Uterus (tissue), 4 donors: Measurements from ENCODE around the gene PPFIA4. TPM values are rescaled to one million over a fixed set of nuclear protein-coding genes. Genes with fewer than 3 reads are reported as not detected.

Experiments
- DNase-seq, 2 donors: peaks; one replicate each; pipeline ENCODE4 v3.0.0-alpha.2; 2019 to 2020
- H3K27ac ChIP-seq, 2 donors: fragments of 200-600 bp; sonication (generic); 1 replicate in 1 of 2; 2 replicates in 1 of 2; pipeline ENCODE4 v1.5.1; 2016 to 2018
- H3K27me3 ChIP-seq, 2 donors: fragments of 200-600 bp; sonication (generic); one replicate each; pipeline ENCODE4 v1.5.1; 2018 to 2019; ENCODE audit warnings: control low read depth in 1 of 2
- H3K36me3 ChIP-seq, 2 donors: fragments of 200-600 bp; sonication (generic); one replicate each; pipeline ENCODE4 v1.5.1; 2019; ENCODE audit warnings: control low read depth in 1 of 2
- H3K4me1 ChIP-seq, 2 donors: fragments of 200-600 bp; sonication (generic); one replicate each; pipeline ENCODE4 v1.5.1; 2018 to 2019; ENCODE audit warnings: control low read depth in 1 of 2
- H3K4me3 ChIP-seq, 2 donors: fragments of 200-600 bp; sonication (generic); 1 replicate in 1 of 2; 2 replicates in 1 of 2; pipeline ENCODE4 v1.5.1; 2018 to 2019; ENCODE audit warnings: mild to moderate bottlenecking in 1 of 2
- H3K9me3 ChIP-seq, 2 donors: fragments of 200-600 bp; sonication (generic); one replicate each; pipeline ENCODE4 v1.5.1; 2019; ENCODE audit warnings: control low read depth in 1 of 2
- CTCF ChIP-seq, 4 experiments: fragments of 200-600 bp in 2 of 4; fragments of 450-650 bp in 2 of 4; sonication (generic) in 2 of 4; IDR thresholded peaks; one replicate each; pipeline ENCODE4 v1.5.1; 2016 to 2019; ENCODE audit warnings: antibody characterized with exemption in 4 of 4, mild to moderate bottlenecking in 2 of 4, moderate library complexity in 1 of 4
- POLR2A ChIP-seq, 2 donors: fragments of 450-650 bp; IDR thresholded peaks; one replicate each; pipeline ENCODE4 v1.6.1; 2016; ENCODE audit warnings: antibody characterized with exemption in 2 of 2, mild to moderate bottlenecking in 1 of 2, moderate library complexity in 1 of 2
- intact Hi-C: fragments of 100-400 bp; cut with DNase I; formaldehyde crosslinking; loops from one replicate; pipeline ENCODE4 v1.15.1; 2023; ENCODE audit warnings: low total_unique reads
- total RNA-seq, 4 donors: library from RNA; depleted of rRNA in 3 of 4; stranded (reverse); fragments of >200 nt in 3 of 4; gene quantifications; one replicate each; pipeline versions ENCODE4 v1.1.0 to v1.2.4, GENCODE V29; 2014 to 2023
- donor health status: DM: yes; HTN: yes; CAD: no.

PPFIA4 gene
- total RNA-seq, 4 donors from 2014 or later, result 0.26 to 7.6 (median 6.5) TPM; not detected in 1

GRCh38 chr1:203035111-203036000, 9.1 kb downstream of the PPFIA4 start:
- intact Hi-C loops, result no loop called here
- TF ChIP-seq CTCF (IDR thresholded peaks at IDR 0.05), result no peak
- TF ChIP-seq POLR2A (IDR thresholded peaks at IDR 0.05), result no peak
- DNase-seq, result no peak
- Histone ChIP-seq H3K9me3 (no peaks in the 10 kb centered on the region), H3K36me3 (no peaks in the 10 kb centered on the region), H3K27ac (no peak overlapping the region), H3K4me1 (no peaks in the 10 kb centered on the region), H3K4me3 (no peak overlapping the region), H3K27me3 (no peaks in the 10 kb centered on the region)

GRCh38 chr1:203036135-203036534, 9.8 kb downstream of the PPFIA4 start:
- intact Hi-C loops, result no loop called here
- TF ChIP-seq POLR2A (IDR thresholded peaks at IDR 0.05) (no peak), CTCF (IDR thresholded peaks at IDR 0.05) (no peak)
- no peak overlapping the region for H3K27ac ChIP-seq
- H3K9me3 ChIP-seq, result no peaks in the 10 kb centered on the region
- H3K4me1 ChIP-seq, result no peaks in the 10 kb centered on the region
- H3K4me3 ChIP-seq, result no peak overlapping the region
- H3K36me3 ChIP-seq, result no peaks in the 10 kb centered on the region
- H3K27me3 ChIP-seq, result no peaks in the 10 kb centered on the region
- no peak for DNase-seq

GRCh38 chr1:203036537-203036936, 10.2 kb downstream of the PPFIA4 start:
- no peak overlapping the region for H3K4me3 ChIP-seq
- DNase-seq, result no peak
- H3K4me1 ChIP-seq, result no peaks in the 10 kb centered on the region
- no peaks in the 10 kb centered on the region for H3K27me3 ChIP-seq
- intact Hi-C loops, result no loop called here
- H3K9me3 ChIP-seq, result no peaks in the 10 kb centered on the region
- no peak overlapping the region for H3K27ac ChIP-seq
- no peaks in the 10 kb centered on the region for H3K36me3 ChIP-seq
- TF ChIP-seq POLR2A (IDR thresholded peaks at IDR 0.05) (no peak), CTCF (IDR thresholded peaks at IDR 0.05) (no peak)

- no peak overlapping the region for H3K4me3 ChIP-seq
- no peak for TF ChIP-seq CTCF (IDR thresholded peaks at IDR 0.05)
- TF ChIP-seq POLR2A (IDR thresholded peaks at IDR 0.05), result no peak
- no peaks in the 10 kb centered on the region for H3K36me3 ChIP-seq
- DNase-seq, result no peak
- H3K4me1 ChIP-seq, result no peaks in the 10 kb centered on the region
- peak overlapping the region; percentile 54 to 58 for H3K27ac ChIP-seq
- intact Hi-C loops, result loop anchor here (2.0 kb wide), 1 partner anchor 181 kb away; no protein-coding TSS in a partner anchor
- H3K9me3 ChIP-seq, result no peaks in the 10 kb centered on the region
- no peaks in the 10 kb centered on the region for H3K27me3 ChIP-seq
Measured at GRCh38 chr1:203037509-203038190, 11.4 kb downstream of the PPFIA4 start.

GRCh38 chr1:203038217-203038741, 12.0 kb downstream of the PPFIA4 start:
- Histone ChIP-seq H3K4me3 (no peak overlapping the region), H3K4me1 (no peaks in the 10 kb centered on the region), H3K9me3 (no peaks in the 10 kb centered on the region), H3K27me3 (no peaks in the 10 kb centered on the region), H3K36me3 (no peaks in the 10 kb centered on the region), H3K27ac (peak overlapping the region; percentile 54 to 58)
- TF ChIP-seq POLR2A (IDR thresholded peaks at IDR 0.05) (no peak), CTCF (IDR thresholded peaks at IDR 0.05) (no peak)
- DNase-seq, result peak; percentile 53 to 64
- intact Hi-C loops, result loop anchor here (2.0 kb wide), 1 partner anchor 181 kb away; no protein-coding TSS in a partner anchor
